GM19025 (cell line): ENCODE data around the gene GKAP1.
"Not testable (repeated sequence)": the region's sequence is repeated elsewhere in the genome, so short reads cannot be mapped to it uniquely, and the experiment has no call there.

Experiments
- ATAC-seq: cut with Tn5 transposase; IDR thresholded peaks from one replicate; pipeline ENCODE4 v1.9.1; 2021; ENCODE audit warnings: mild to moderate bottlenecking, low read depth, moderate library complexity; ENCODE audit not compliant: unreplicated experiment

GKAP1 gene

DNA sequence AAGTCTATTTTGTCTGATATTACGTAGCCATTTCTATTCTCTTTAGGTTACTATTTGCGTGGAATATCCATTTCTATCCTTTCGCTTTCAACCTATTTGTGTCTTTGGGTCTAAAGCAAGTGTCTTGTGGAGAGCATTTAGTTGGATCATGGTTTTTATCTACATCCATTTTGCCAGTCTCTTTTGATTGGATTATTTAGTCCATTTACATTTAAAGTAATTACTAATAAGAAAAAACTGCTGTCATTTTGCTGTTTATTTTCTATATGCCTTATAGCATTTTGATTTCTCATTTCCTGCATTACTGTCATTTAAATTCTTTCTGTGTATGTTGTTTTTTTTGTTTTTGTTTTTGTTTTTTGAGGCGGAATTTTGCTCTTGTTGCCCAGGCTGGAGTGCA, 83.8 kb downstream of the GKAP1 start:
- no peak for ATAC-seq

DNA sequence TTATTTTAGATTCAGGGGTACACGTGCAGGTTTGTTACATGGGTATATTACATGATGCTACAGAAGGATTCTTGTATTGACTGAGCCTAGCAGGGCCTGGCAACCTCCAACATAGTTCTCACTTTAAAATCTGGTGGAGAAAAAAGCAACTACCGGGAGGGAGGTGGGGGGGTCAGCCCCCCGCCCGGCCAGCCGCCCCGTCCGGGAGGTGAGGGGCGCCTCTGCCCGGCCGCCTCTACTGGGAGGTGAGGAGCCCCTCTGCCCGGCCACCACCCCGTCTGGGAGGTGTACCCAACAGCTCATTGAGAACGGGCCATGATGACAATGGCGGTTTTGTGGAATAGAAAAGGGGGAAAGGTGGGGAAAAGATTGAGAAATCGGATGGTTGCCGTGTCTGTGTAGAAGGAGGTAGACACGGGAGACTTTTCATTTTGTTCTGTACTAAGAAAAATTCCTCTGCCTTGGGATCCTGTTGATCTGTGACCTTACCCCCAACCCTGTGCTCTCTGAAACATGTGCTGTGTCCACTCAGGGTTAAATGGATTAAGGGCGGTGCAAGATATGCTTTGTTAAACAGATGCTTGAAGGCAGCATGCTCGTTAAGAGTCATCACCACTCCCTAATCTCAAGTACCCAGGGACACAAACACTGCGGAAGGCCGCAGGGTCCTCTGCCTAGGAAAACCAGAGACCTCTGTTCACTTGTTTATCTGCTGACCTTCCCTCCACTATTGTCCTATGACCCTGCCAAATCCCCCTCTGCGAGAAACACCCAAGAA, 88.8 kb downstream of the GKAP1 start:
- not testable (repeated sequence) for ATAC-seq

DNA sequence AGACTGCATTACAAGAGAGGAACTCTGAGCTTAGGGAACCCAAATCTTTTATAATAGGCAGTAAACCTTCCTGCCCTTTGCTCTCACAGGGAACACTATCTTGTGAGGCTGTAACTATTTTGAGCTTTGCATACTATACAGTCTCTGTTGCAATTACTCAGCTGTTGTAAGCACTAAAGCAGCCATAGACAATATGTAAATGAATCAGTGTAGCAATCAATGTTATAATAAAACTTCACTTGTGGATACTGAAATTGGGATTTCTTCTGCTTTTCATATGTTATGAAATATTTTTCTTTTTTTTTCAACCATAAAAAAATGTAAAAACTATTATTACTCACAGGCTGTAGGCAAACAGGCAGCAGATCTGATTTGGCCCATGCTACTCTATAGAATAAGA, 93.1 kb downstream of the GKAP1 start:
- no peak for ATAC-seq

DNA sequence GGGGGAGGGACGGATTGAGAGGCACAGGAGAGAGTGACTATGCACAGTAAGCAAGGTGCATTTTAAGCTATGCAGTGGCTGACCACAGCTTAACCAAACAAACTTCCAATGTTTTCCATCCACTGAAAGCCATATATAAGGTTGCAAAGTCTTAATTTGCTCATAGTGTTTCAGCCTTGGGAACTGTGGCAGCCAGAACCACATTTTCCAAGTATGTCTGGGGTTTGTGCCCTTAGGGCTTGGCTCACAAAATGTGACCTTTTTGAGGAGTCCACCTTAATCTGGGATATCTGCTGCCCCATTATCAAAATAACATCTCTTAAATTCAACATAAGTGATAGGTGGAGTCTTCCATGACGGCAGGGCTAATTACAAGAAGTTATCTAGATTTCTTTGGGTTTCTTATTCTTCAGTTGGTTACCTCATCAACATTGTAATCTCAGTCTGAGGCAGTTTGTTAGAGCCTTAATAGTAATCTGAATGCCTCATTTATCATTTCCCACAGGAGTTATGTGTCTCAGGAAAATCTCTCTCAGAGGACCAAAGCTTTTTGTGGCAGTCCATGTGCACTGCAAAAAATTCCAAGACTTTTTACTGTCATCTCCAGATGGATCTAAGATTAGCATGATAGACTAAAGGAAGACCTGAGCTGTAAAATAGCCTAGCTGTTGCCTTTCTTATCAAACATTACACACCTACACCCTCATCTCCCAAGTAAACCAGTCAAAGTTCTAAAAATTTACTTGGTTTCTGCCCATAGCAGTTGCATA, 94.7 kb downstream of the GKAP1 start:
- ATAC-seq: no peak

DNA sequence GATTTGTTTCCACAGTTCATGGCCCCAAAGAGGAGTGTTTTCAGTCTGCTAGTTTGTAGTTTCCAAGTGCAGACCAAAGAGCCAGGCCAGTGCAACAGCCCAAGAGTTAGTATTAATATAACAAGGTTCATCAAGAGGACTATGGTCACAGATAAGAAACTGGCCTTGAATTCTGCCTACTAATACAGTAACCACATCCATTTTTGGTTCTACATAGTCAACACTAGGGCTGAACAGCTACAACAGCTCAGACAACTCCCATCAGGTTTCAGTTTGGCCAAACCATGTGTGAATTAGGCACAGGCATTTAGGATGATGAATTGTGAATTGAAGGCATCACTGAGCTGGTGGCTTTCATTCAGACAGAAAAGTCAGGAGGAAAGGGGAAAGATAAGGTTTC, 96.1 kb downstream of the GKAP1 start:
- no peak for ATAC-seq

DNA sequence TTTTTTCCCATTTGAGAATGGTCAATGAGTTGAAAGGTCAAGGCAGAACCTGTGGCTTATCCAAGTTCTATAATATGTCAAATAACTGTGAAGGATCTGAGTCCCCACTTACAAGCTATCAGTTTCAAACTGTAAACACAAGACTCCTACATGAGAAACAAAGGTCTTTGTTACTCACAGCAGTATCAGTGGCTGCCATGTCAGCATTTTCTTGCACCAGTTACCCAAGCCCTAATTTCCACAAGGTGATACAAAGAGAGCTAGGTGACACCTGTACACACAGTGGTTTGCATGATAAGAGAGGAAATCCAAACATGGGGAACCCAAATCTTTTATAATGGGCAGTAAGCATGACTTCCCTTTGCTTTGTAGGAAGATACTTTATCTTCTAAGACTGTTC, 101.8 kb downstream of the GKAP1 start:
- no peak for ATAC-seq

DNA sequence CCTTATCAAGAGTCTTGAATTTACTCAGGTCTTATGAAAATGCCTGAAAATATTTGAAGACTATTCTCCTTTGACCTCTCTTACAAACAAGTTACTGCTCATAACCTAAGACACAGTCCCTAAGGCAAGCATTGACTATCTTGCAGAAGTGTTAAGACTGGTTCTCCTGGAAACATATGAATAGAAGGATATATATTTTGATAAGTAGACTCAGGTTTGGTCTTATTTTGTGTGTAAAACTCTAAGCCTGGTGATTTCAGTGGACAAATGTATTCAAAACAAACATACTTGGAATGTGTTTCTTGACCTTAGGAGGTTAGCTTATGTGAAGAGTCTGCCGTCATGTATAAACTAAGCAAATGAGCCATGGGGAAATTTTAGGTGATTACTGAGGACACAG, 102.3 kb downstream of the GKAP1 start:
- no peak for ATAC-seq

DNA sequence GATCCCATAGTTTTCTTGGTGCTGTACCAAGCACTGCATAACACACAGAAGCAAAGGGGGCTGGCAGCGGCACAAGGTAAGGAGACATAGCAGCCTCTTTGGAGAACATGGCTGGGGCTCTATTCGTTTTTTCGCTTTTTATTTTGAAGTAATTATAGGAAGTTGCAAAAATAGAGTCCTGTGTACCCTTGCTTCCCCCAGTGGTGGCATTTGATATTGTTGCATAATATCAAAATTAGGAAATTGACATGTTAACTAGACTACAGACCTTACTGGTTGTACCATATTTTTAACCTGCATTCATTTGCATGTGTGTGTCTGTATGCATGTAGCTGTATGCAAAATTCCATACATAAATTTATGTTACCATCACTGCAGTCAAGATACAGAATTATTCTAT, 103.2 kb downstream of the GKAP1 start:
- no peak for ATAC-seq

DNA sequence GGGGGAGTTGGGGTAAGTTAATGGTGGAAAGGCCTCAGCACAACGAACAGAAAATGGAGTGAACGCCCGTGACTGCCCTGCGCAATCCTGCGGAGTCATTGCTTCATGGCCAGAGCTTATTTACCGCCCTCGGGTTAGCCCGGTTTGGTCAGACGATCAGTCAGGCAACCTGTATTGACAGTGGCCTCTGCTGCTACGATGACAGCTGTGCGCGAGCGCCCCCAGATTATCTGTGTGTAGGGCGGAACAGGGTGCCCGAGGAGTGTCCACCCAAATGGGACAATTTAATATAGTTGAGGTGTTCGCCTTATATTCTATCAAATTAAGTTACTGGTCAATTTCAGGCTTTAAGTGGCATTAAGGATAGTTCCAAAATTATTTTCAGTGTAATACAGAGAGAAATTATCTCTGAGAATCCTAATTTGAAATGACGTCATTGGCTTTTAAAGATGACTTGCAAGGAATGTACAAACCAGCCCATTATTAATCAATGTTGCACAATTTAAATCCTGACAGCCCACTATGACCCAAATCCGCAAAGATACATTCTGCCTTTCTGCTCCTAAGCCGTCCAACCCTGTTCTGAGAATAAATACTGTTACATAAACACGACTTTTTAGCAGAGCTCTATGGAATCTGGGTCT, 108.9 kb downstream of the GKAP1 start:
- peak; percentile 42 for ATAC-seq

DNA sequence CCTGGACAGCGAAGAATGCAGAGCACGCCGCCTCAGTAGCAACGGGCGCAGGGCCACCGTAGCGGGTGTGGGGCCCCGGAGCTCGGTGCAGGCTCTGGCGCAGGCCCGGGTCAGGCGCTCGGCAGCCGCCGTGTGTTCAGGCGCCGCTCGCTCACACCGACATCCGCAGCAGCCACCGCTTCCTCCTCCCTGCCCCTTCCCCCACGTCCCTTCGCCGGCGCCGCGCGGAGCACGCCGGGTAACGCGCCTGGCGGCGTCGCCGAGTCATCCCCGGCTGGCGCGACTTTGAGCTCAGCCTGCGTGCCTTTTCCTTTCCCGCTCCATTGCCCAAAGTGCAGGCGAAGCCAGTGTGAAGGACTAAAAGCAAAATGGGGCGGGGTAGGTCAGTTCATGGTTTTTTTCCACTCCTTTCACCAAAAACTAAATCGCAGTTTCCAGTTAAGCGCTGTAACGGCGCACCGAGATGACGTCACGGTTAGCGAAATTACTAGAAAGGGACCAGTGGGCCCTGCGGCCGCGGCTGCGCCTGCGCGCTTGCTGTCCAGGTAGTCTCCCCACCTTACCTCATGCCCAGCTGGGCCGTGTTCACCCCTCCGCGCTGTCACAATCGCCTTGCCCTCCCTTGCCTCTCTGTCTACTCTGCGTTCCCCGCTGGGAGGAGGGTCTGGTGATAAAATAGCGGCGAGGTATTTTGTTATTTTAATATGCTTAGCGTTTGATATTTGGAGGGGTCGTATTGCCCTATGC, 109.6 kb downstream of the GKAP1 start, which contains the start of gene UBQLN1:
TSS of gene UBQLN1 (minus strand) at position 191 of the 747 bp plus-strand sequence. CDS start 279 bp downstream, outside the sequence.
- peak; percentile 68 for ATAC-seq

DNA sequence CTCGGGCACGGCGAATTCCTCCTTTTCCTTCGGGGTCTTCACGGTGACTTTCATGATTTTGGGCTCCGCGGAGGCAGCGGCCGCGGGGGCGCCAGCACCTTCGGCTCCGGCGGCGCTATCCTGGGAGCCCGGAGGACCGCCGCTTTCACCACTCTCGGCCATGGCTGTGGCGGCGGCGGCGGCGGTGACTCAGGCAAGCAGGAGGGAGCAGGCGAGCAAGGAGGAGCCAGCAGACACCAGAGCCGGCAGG, 110.1 kb downstream of the GKAP1 start:
- peak; percentile 52 for ATAC-seq

DNA sequence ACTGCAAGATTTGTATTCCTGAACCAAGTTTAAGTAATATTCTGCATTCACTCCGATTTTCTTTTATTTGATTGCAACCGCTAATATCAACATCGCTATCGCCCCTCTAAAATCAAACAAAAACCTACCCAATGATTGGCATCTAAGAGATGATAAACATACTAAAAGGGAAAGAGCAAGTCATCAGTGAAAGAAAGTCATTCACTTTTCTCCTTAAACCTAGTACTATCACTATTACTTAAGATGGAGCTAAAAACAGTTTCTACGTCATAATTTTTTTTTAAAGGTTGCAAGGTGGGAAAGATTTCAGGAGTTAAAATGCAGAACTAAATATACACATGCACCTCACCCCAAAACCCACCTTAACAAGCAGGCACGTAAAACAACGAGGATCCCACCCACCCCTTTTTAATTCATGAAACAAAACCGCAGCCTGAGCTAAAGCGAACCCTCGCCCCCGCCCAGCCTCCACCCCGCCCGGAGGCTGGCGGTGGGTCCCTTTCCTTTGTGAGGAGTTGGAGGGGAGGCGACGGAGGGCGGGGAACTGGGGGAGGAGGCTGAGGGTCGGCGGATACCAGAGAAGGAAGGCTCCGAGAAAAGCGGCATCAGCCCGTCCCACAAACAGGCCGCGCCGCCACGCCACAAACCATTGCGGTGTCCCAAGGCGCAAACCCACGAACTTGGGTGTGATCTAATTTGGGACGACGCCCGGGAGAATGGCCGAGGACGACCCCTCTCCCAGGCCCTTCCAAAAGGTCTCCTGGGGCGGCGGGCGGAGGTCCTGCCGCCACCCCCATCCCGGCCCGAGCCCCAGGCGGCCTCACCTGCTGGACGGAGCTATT, 110.7 kb downstream of the GKAP1 start:
- peak; percentile 22 for ATAC-seq

DNA sequence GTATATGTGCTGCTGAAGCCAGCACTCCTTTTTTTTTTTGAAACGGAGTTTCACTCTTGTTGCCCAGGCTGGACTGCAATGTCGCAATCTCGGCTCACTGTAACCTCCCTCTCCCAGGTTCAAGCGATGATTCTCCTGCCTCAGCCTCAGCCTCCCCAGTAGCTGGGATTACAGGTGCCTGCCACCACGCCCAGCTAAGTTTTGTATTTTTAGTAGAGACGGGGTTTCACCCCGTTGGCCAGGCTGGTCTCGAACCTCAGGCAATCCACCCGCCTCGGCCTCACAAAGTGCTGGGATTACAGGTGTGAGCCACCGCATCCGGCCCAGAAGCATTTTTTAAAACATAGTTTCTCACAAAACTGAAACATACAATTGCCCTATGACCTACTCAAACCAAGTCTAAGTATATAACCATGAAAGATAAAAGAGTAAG, 112.3 kb downstream of the GKAP1 start:
- not testable (repeated sequence) for ATAC-seq

DNA sequence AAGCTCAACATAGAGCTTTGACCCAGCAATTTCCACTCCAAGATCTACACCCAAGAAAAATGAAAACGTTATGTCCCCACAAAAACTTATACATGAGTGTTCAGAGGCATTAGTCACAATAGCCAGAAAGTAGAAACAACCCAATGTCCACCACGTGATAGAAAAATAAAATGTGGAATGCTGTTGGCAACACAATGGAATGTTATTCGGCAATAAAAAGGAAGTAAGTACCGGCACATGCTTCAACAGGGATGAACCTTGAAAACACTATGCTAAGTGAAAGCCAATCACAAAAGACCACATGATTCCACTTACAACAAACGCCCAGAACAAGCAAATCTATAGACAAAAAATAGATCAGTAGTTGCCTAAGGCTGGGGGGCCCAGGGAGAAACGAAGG, 115.8 kb downstream of the GKAP1 start:
- ATAC-seq: no peak

DNA sequence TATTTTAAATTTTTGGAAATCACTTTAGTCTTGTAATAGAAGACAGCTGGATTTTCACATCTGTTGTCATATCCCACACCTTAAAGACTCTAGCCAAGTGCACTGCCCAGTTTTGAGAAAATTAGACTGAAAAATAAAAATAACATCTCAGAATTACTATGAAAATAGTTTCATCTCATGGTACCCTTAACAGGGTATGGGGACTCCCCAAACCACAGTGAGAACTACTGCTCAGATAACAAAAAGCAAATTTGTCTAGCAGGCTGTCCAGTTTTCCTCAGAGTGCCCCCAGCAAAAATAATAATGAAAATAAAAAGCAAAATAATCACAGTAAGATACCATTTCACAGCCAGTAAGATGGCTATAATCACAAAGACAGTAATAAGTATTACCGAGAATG, 116.3 kb downstream of the GKAP1 start:
- ATAC-seq: no peak

DNA sequence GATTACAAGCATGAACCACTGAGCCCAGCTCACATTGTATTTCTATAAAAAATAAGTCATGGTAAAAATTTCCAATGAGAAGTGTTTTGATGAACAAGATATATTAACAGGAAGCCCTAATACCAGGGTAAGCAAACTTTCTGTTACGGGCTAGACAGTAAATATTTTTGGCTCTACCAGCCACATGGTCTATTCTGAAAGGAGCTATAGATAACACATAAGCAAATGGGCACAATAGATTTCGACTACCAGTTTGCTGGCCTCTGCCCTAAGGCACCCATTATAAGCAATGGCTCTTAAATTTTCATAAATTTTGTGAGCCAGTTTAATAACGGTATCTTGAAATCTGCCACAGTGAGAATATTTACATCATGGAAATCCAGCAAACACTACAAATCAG, 118.0 kb downstream of the GKAP1 start:
- ATAC-seq: no peak

DNA sequence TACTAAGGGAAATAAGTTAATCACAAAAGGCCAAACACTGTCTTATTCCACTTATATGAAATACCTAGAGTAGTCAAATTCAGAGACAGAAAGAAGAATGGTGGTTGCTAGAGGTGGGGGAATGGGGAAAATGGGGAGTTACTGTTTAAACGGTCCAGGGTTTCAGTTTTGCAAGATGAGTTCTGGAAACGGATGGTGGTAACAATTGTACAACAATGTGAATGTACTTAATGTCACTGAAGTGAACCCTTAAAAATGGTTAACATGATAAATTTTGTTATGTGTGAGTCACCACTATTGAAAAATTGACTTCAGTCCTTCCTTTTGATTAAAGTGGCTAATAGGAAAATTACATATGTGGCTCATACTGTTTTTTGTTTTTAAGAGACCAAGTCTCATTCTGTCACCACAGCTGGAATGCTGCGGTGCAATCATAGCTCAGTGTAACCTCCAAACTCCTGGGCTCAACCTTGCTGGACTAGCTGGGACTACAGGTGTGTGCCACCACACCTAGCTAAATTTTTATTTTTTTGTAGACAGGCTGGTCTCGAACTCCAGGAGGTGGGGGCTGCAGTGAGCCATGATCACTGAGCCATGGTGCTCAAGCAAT, 118.5 kb downstream of the GKAP1 start:
- ATAC-seq: peak; percentile 50

DNA sequence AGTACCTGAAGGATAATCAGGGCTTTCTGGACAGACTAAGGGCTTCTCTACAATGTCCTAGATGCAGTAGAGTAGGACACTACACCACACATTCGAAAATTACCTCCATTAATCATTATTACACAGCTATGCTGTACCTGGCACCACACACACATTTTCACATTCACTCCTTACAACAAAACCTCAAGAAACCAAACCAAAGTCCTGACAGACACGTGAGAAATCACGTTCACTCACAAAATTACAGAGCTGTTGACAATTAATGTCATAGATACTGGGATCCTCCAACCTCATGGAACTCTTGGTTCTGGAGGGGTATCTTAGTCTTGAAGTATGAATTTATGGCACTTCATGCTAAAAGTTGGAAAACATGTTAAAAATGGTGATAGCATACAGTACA, 126.1 kb downstream of the GKAP1 start:
- no peak for ATAC-seq
